Activated naive CD4-positive, alpha-beta T cell treated with Interleukin-2 at 50 U/mL for 16 hours (primary cell): ENCODE data around the gene RCOR2.
"Not testable (repeated sequence)": the region's sequence is repeated elsewhere in the genome, so short reads cannot be mapped to it uniquely, and the experiment has no call there.

Source experiments
- DNase-seq: peaks from one replicate; pipeline ENCODE4 v3.0.0-alpha.2; 2020

RCOR2 gene

GRCh38 chr11:63916837-63917691, at the start of gene RCOR2:
Gene RCOR2 (minus strand): TSS chr11:63917164. CDS start chr11:63916456, 708 bp downstream.
- DNase-seq = peak; percentile 71

- no peak for DNase-seq
Observed at GRCh38 chr11:63966444-63966843, 49.5 kb upstream of the RCOR2 start.

- not testable (repeated sequence) for DNase-seq
Observed at GRCh38 chr11:63963895-63964294, 46.9 kb upstream of the RCOR2 start.

GRCh38 chr11:63961608-63962412, 44.8 kb upstream of the RCOR2 start:
- no peak for DNase-seq

- DNase-seq = no peak
Observed at GRCh38 chr11:63958008-63958407, 41.0 kb upstream of the RCOR2 start.

GRCh38 chr11:63952570-63952969, 35.6 kb upstream of the RCOR2 start:
- DNase-seq = no peak

- peak; percentile 12 for DNase-seq
Observed at GRCh38 chr11:63951779-63952536, 35.0 kb upstream of the RCOR2 start.

- DNase-seq = peak; percentile 54
Observed at GRCh38 chr11:63945477-63946163, 28.7 kb upstream of the RCOR2 start.

GRCh38 chr11:63944987-63945386, 28.0 kb upstream of the RCOR2 start:
- DNase-seq = no peak

- no peak for DNase-seq
Observed at GRCh38 chr11:63942803-63943202, 25.8 kb upstream of the RCOR2 start.

- DNase-seq = no peak
Observed at GRCh38 chr11:63941901-63942300, 24.9 kb upstream of the RCOR2 start.

GRCh38 chr11:63940786-63941185, 23.8 kb upstream of the RCOR2 start:
- DNase-seq = no peak

- peak; percentile 3 for DNase-seq
Observed at GRCh38 chr11:63939397-63939891, 22.5 kb upstream of the RCOR2 start.

GRCh38 chr11:63938479-63939396, 21.8 kb upstream of the RCOR2 start, which contains the start of gene NAA40:
Gene NAA40 (plus strand): TSS chr11:63939002. CDS start chr11:63939097, 95 bp downstream.
- peak; percentile 93 for DNase-seq

- no peak for DNase-seq
Observed at GRCh38 chr11:63937713-63938478, 20.9 kb upstream of the RCOR2 start.

- DNase-seq = no peak
Observed at GRCh38 chr11:63933459-63933858, 16.5 kb upstream of the RCOR2 start.

GRCh38 chr11:63931876-63932275, 14.9 kb upstream of the RCOR2 start:
- DNase-seq = no peak

- DNase-seq = no peak
Observed at GRCh38 chr11:63931045-63931444, 14.1 kb upstream of the RCOR2 start.

- no peak for DNase-seq
Observed at GRCh38 chr11:63929616-63930015, 12.7 kb upstream of the RCOR2 start.

GRCh38 chr11:63923319-63923718, 6.4 kb upstream of the RCOR2 start:
- DNase-seq = no peak
